Gastrocnemius medialis (tissue), 4 donors: Measurements from ENCODE around the gene CPSF2. TPM values are rescaled to one million over a fixed set of nuclear protein-coding genes. Genes with fewer than 3 reads are reported as not detected.

Experiments used
- ATAC-seq, 2 donors: fragments of 150-250 bp; one replicate each; pipeline ENCODE4 v1.9.1; 2016
- DNase-seq, 2 donors: peaks; one replicate each; pipeline ENCODE4 v3.0.0-alpha.2; 2019
- H3K27ac ChIP-seq, 4 donors: fragments of 200-600 bp; sonication (generic); 1 replicate in 1 of 4; 2 replicates in 3 of 4; pipeline ENCODE4 v1.5.1; 2016 to 2018; ENCODE audit warnings: mild to moderate bottlenecking in 2 of 4, moderate library complexity in 1 of 4
- H3K27me3 ChIP-seq, 3 donors: fragments of 200-600 bp; sonication (generic) in 2 of 3; 1 replicate in 1 of 3; 2 replicates in 2 of 3; pipeline versions ENCODE4 v1.5.1 to v1.6.0; 2016 to 2019; ENCODE audit warnings: mild to moderate bottlenecking in 1 of 3, moderate library complexity in 1 of 3
- H3K36me3 ChIP-seq, 2 donors: fragments of 200-600 bp; sonication (generic) in 1 of 2; one replicate each; pipeline ENCODE4 v1.5.1; 2017 to 2018
- H3K4me1 ChIP-seq, 2 donors: fragments of 200-600 bp; sonication (generic) in 1 of 2; one replicate each; pipeline ENCODE4 v1.5.1; 2016 to 2017; ENCODE audit warnings: mild to moderate bottlenecking in 2 of 2
- H3K4me3 ChIP-seq, 4 donors: fragments of 200-600 bp; sonication (generic) in 3 of 4; 1 replicate in 1 of 4; 2 replicates in 3 of 4; pipeline ENCODE4 v1.5.1; 2016 to 2019; ENCODE audit warnings: mild to moderate bottlenecking in 2 of 4
- H3K9me3 ChIP-seq, 3 donors: fragments of 200-600 bp; sonication (generic) in 2 of 3; 1 replicate in 1 of 3; 2 replicates in 2 of 3; pipeline ENCODE4 v1.5.1; 2016 to 2019
- POLR2A ChIP-seq, 2 donors: fragments of 450-650 bp; IDR thresholded peaks; one replicate each; pipeline ENCODE4 v1.6.1; 2017; ENCODE audit warnings: antibody characterized with exemption in 2 of 2, mild to moderate bottlenecking in 2 of 2, moderate library complexity in 2 of 2
- in situ Hi-C, 4 donors: fragments of 200-750 bp; cut with MboI; loops; one replicate each; pipeline versions ENCODE4 v1.15.0 to v1.8.0; 2017; ENCODE audit warnings: low sequenced_read_pairs in 4 of 4
- intact Hi-C: fragments of 100-400 bp; cut with DNase I; formaldehyde crosslinking; loops from one replicate; pipeline ENCODE4 v1.15.1; 2023; ENCODE audit warnings: low total_unique reads
- total RNA-seq, 4 donors: library from RNA; depleted of rRNA; stranded (reverse); fragments of >200 nt; gene quantifications; one replicate each; pipeline versions ENCODE4 v1.1.0 to v1.2.3, GENCODE V29; 2016
- TF ChIP-seq, protein P1 (sequence below), 5 experiments: fragments of 450-650 bp in 3 of 5; fragments of 200-600 bp in 2 of 5; sonication (generic) in 2 of 5; IDR thresholded peaks in 4 of 5; conservative IDR thresholded peaks in 1 of 5; 1 replicate in 4 of 5; 2 replicates in 1 of 5; pipeline ENCODE4 v1.5.1; 2016 to 2019; ENCODE audit warnings: antibody characterized with exemption in 5 of 5, mild to moderate bottlenecking in 3 of 5, moderate library complexity in 3 of 5

The CPSF2 gene
- total RNA-seq, 4 donors from 2014 or later, result 52.2 to 146 (median 58.6) TPM

DNA sequence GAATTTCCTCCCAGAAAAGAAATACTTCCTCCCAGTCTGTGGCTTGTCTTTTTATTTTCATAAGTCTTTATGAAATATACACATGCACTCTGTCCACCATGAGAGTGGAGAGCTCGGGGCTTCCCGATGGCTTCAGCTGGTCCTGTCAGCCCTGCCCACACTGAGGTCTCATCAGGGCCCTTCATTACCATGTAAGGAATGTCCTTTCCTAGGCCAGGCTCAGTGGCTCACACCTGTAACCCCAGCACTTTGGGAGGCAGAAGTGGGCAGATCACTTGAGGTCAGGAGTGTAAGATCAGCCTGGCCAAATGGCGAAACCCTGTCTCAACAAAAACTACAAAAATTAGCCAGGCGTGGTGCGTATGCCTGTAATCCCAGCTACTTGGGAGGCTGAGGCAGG lies 77.0 kb downstream of the CPSF2 start:
- in situ Hi-C loops, result no loop called here

DNA sequence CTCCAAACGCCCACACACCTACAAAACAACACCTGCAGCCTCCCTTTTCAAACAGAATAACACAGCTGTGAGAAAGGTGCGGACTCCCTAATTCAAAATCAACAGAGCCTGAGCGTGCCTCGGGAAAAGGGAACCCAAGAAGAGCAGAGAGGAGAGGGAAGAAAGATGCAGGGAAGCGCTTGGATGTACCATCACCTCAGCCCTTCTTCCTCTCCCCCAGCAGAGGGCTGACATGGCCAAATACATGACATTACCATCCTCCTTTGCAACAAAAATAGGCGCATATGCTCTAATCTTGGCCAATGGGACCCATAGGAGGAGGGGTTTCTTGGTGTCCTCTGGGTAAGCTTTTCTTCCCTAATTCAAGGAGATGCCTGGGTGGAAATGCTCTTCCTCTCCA lies 78.0 kb downstream of the CPSF2 start:
- H3K4me3 ChIP-seq, result no peak overlapping the region
- no peaks in the 10 kb centered on the region for H3K9me3 ChIP-seq
- intact Hi-C loops (no loop called here), in situ Hi-C loops (no loop called here)
- H3K4me1 ChIP-seq, result no peaks in the 10 kb centered on the region
- ATAC-seq (no peak), DNase-seq (no peak)
- H3K27ac ChIP-seq, result no peak overlapping the region
- H3K27me3 ChIP-seq, result no peaks in the 10 kb centered on the region
- H3K36me3 ChIP-seq, result no peaks in the 10 kb centered on the region
- TF ChIP-seq, protein P1, sequence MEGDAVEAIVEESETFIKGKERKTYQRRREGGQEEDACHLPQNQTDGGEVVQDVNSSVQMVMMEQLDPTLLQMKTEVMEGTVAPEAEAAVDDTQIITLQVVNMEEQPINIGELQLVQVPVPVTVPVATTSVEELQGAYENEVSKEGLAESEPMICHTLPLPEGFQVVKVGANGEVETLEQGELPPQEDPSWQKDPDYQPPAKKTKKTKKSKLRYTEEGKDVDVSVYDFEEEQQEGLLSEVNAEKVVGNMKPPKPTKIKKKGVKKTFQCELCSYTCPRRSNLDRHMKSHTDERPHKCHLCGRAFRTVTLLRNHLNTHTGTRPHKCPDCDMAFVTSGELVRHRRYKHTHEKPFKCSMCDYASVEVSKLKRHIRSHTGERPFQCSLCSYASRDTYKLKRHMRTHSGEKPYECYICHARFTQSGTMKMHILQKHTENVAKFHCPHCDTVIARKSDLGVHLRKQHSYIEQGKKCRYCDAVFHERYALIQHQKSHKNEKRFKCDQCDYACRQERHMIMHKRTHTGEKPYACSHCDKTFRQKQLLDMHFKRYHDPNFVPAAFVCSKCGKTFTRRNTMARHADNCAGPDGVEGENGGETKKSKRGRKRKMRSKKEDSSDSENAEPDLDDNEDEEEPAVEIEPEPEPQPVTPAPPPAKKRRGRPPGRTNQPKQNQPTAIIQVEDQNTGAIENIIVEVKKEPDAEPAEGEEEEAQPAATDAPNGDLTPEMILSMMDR (IDR thresholded peaks at IDR 0.05 in 4 of 5, conservative IDR thresholded peaks at IDR 0.05 in 1 of 5), result no peak
- no peak for TF ChIP-seq POLR2A (IDR thresholded peaks at IDR 0.05)

More for the DNA sequence above, 77.0 kb downstream of the CPSF2 start:
- ATAC-seq (no peak), DNase-seq (no peak)
- Histone ChIP-seq H3K27ac (no peak overlapping the region), H3K4me3 (no peak overlapping the region), H3K27me3 (no peaks in the 10 kb centered on the region), H3K9me3 (no peaks in the 10 kb centered on the region), H3K4me1 (no peaks in the 10 kb centered on the region), H3K36me3 (no peaks in the 10 kb centered on the region)
- intact Hi-C loops, result no loop called here
- no peak for TF ChIP-seq POLR2A (IDR thresholded peaks at IDR 0.05)
- TF ChIP-seq, protein P1 (IDR thresholded peaks at IDR 0.05 in 4 of 5, conservative IDR thresholded peaks at IDR 0.05 in 1 of 5), result no peak

DNA sequence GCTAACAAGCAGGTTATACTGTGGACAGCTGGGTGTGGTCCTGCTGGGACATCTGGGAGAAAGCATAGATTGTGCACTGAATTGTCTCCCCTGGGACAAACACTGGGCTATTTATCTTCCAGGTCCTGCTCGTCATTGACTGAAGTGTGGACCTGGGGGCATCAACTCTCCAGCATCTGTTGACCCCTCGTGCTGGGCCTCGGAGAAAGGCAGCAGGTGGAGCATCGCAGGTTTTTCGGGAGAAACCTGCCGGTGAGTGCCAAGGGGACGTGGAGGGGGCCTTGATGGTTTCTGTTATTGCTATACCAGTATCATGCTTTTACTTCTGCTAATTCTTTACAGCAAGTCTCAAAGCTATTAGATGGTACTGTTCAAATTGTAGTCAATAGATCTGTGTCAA lies 81.3 kb downstream of the CPSF2 start:
- H3K27ac ChIP-seq, result no peak overlapping the region
- no peaks in the 10 kb centered on the region for H3K9me3 ChIP-seq
- intact Hi-C loops, result no loop called here
- H3K4me1 ChIP-seq, result no peaks in the 10 kb centered on the region
- H3K4me3 ChIP-seq, result no peak overlapping the region
- no peaks in the 10 kb centered on the region for H3K36me3 ChIP-seq
- no peak for DNase-seq
- in situ Hi-C loops, result no loop called here
- no peak for ATAC-seq
- H3K27me3 ChIP-seq, result no peaks in the 10 kb centered on the region
- TF ChIP-seq POLR2A (IDR thresholded peaks at IDR 0.05), result no peak

DNA sequence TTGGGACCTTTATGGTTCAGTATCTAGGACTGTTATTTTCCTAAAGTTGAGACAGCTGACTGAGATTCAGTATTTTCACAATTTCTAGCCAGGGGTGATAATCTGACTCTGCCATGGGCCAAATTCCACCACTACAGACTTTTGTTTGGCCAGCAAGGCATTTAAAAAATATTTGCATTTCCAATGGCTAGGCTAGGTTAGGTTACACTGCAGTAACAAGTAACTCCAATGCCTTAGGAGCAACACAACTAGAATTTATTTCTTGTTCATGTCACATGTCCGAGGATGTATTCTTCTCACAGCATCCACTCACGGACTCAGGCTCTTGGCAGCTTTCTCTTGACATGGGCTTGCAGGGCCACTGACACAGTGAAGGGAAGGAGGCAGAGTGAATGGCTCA lies 83.0 kb downstream of the CPSF2 start:
- Histone ChIP-seq H3K9me3 (no peaks in the 10 kb centered on the region), H3K27me3 (no peaks in the 10 kb centered on the region), H3K4me1 (no peaks in the 10 kb centered on the region), H3K4me3 (no peak overlapping the region), H3K27ac (no peak overlapping the region), H3K36me3 (no peaks in the 10 kb centered on the region)
- intact Hi-C loops, result no loop called here
- DNase-seq (no peak), ATAC-seq (no peak)
- in situ Hi-C loops, result no loop called here
- no peak for TF ChIP-seq POLR2A (IDR thresholded peaks at IDR 0.05)
- TF ChIP-seq, protein P1 (IDR thresholded peaks at IDR 0.05 in 4 of 5, conservative IDR thresholded peaks at IDR 0.05 in 1 of 5), result no peak

DNA sequence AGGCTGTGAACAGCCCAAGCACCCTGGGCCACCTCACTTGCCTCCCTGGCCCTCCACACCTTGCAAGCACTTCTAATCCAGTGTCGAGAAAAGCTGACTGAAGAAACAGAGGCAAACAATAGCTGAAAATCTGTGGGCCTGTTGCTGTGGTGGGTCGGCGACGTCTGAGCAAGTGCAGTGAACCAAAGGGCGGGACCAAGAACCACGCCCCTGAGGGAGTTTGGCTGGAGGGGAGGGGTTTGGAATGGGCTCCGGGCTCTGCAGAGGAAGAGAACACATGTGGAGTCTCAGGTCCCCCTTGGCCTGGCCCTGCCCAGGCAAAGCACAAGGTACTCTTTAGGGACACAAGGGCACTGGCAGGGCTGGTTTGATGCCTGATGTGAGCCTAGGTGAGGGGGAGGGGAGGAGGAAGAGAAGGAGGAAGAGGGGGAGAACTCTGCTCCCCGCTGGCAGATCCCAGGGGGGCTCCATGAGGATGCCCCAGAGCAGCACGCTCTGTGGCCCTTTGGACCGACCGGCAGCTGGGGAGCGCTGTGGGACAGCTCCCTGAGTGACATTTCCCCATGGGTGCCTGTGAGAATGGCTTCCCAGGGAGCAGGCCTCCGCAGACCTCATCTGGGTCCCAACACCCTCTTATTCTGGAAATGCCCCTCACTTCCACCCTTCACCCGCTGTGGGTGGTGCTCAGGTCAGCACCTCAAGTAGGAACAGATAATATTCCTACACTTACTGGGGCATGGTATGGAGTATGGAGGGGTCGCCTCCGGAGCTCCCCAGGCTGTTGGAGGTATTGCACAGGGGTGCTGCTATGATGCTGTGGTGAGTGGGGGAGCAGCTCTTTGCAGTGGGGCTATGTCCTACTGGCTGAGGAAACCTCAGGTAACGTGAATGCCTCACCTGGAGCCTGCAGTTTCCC lies 85.5 kb downstream of the CPSF2 start:
- no peak overlapping the region for H3K27ac ChIP-seq
- DNase-seq, result no peak
- ATAC-seq, result no peak
- no peaks in the 10 kb centered on the region for H3K9me3 ChIP-seq
- H3K4me3 ChIP-seq, result no peak overlapping the region
- TF ChIP-seq, protein P1 (IDR thresholded peaks at IDR 0.05 in 4 of 5, conservative IDR thresholded peaks at IDR 0.05 in 1 of 5), result no peak
- no peak for TF ChIP-seq POLR2A (IDR thresholded peaks at IDR 0.05)
- H3K4me1 ChIP-seq, result no peaks in the 10 kb centered on the region
- intact Hi-C loops, result no loop called here
- H3K36me3 ChIP-seq, result no peaks in the 10 kb centered on the region
- in situ Hi-C loops, result no loop called here
- no peaks in the 10 kb centered on the region for H3K27me3 ChIP-seq
